ENCODE measurements around the gene LAMTOR3. TPM values are rescaled to one million over a fixed set of nuclear protein-coding genes. Genes with fewer than 3 reads are reported as not detected.

LAMTOR3 gene
- polyA plus RNA-seq, 1 donor (not counting 4 experiments of a cell fraction or from before 2014, with no cell fraction given), result 92.2 TPM

GRCh38 chr4:99934891-99935290 is 40.7 kb upstream of the LAMTOR3 start:
- H3K79me2 ChIP-seq (ENCODE audit: control insufficient read depth, insufficient read depth, low read length), result peaks cover 89% of the 10 kb centered on the region
- H3K9me1 ChIP-seq (ENCODE audit: control insufficient read depth, extremely low read depth, insufficient read depth, low read length), result no peaks in the 10 kb centered on the region
- DNase-seq (ENCODE audit: low read depth, low spot score) (no peak), FAIRE-seq (no peak)
- no peak overlapping the region for H2AFZ ChIP-seq (ENCODE audit: control insufficient read depth, low read length)
- no peak overlapping the region for H3K4me3 ChIP-seq (ENCODE audit: control insufficient read depth in 2 of 3, extremely low read depth in 1 of 3, insufficient read depth in 2 of 3, low read depth in 1 of 3, low read length in 3 of 3)
- no peak overlapping the region for H3K9ac ChIP-seq (ENCODE audit: control insufficient read depth, extremely low read depth, insufficient read depth, low read length)
- no peaks in the 10 kb centered on the region for H3K4me1 ChIP-seq (ENCODE audit: control insufficient read depth, extremely low read depth, insufficient read depth, low read length)
- H3K27me3 ChIP-seq (ENCODE audit: control insufficient read depth, extremely low read depth, insufficient read depth, low read length), result no peaks in the 10 kb centered on the region
- no peak overlapping the region for H3K27ac ChIP-seq (ENCODE audit: control insufficient read depth, insufficient read depth, low read length)
- TF ChIP-seq EZH2 (IDR thresholded peaks at IDR 0.05; ENCODE audit: low read length) (no peak), CTCF (optimal IDR thresholded peaks at IDR 0.05 in 1 of 3, IDR thresholded peaks at IDR 0.05 in 1 of 3, conservative IDR thresholded peaks at IDR 0.05 in 1 of 3; ENCODE audit: extremely low read depth in 1 of 3, insufficient read depth in 2 of 3, low read length in 3 of 3) (no peak)
- peaks cover 0 to 8% of the 10 kb centered on the region in 2 experiments for H3K36me3 ChIP-seq (ENCODE audit: control insufficient read depth in 2 of 2, extremely low read depth in 1 of 2, insufficient read depth in 2 of 2, low read length in 2 of 2)
- peaks cover 7% of the 10 kb centered on the region for H3K9me3 ChIP-seq (ENCODE audit: control insufficient read depth, low read depth, low read length)
- H4K20me1 ChIP-seq (ENCODE audit: control insufficient read depth, extremely low read depth, insufficient read depth, low read length), result no peaks in the 10 kb centered on the region
- dilution Hi-C loops (cut with MboI; ENCODE audit: extremely low pct_ligation_motif_present, low sequenced_read_pairs), result no loop called here
- no peak overlapping the region for H3K4me2 ChIP-seq (ENCODE audit: control insufficient read depth, extremely low read depth, insufficient read depth, low read depth, low read length)

GRCh38 chr4:99927566-99927965 is 33.3 kb upstream of the LAMTOR3 start:
- H3K79me2 ChIP-seq (ENCODE audit: control insufficient read depth, insufficient read depth, low read length), result peaks cover 39% of the 10 kb centered on the region
- no peak for FAIRE-seq

More at GRCh38 chr4:99927566-99927965, 33.3 kb upstream of the LAMTOR3 start:
- no peak overlapping the region for H3K9ac ChIP-seq (ENCODE audit: control insufficient read depth, extremely low read depth, insufficient read depth, low read length)
- no peak for DNase-seq (ENCODE audit: low read depth, low spot score)
- peaks cover 8 to 9% of the 10 kb centered on the region in 2 experiments for H3K36me3 ChIP-seq (ENCODE audit: control insufficient read depth in 2 of 2, extremely low read depth in 1 of 2, insufficient read depth in 2 of 2, low read length in 2 of 2)
- dilution Hi-C loops (cut with MboI; ENCODE audit: extremely low pct_ligation_motif_present, low sequenced_read_pairs), result no loop called here
- H3K4me3 ChIP-seq (ENCODE audit: control insufficient read depth in 2 of 3, extremely low read depth in 1 of 3, insufficient read depth in 2 of 3, low read depth in 1 of 3, low read length in 3 of 3), result no peak overlapping the region
- H3K9me3 ChIP-seq (ENCODE audit: control insufficient read depth, low read depth, low read length), result no peaks in the 10 kb centered on the region
- no peak overlapping the region for H3K4me2 ChIP-seq (ENCODE audit: control insufficient read depth, extremely low read depth, insufficient read depth, low read depth, low read length)
- no peaks in the 10 kb centered on the region for H4K20me1 ChIP-seq (ENCODE audit: control insufficient read depth, extremely low read depth, insufficient read depth, low read length)
- TF ChIP-seq EZH2 (IDR thresholded peaks at IDR 0.05; ENCODE audit: low read length), result no peak
- TF ChIP-seq CTCF (optimal IDR thresholded peaks at IDR 0.05 in 1 of 3, IDR thresholded peaks at IDR 0.05 in 1 of 3, conservative IDR thresholded peaks at IDR 0.05 in 1 of 3; ENCODE audit: extremely low read depth in 1 of 3, insufficient read depth in 2 of 3, low read length in 3 of 3), result no peak
- H3K27me3 ChIP-seq (ENCODE audit: control insufficient read depth, extremely low read depth, insufficient read depth, low read length), result no peaks in the 10 kb centered on the region
- no peak overlapping the region for H3K27ac ChIP-seq (ENCODE audit: control insufficient read depth, insufficient read depth, low read length)
- no peak overlapping the region for H2AFZ ChIP-seq (ENCODE audit: control insufficient read depth, low read length)
- H3K9me1 ChIP-seq (ENCODE audit: control insufficient read depth, extremely low read depth, insufficient read depth, low read length), result no peaks in the 10 kb centered on the region
- H3K4me1 ChIP-seq (ENCODE audit: control insufficient read depth, extremely low read depth, insufficient read depth, low read length), result no peaks in the 10 kb centered on the region

All from keratinocyte (primary cell).